ENCODE results near the gene STEEP1.

Gene STEEP1

DNA sequence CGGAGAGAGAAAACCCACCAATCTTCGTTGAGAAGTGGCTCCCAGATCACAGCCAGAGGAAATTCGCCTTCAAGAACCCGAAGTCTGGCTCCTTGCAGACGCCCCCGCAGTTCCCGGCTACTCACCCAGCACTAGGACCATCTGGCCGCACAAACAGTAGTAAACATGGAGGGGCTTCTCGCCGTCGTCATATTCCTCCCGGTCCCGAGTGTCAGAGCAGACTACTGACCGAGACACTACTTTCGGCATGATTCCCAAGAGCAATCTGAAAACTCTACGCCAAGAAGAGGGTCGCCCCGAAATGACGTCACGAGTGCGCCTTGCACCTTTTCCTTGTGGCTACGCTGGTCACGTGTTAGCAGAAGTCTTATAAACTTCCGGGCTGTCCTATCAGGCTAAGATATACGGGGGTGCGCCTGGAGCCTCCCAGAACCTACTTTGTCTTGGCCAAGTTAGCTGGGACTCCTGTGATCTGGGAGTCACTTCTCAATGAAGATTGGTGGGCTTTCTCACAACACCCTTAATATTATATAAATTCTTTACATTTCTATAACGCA, at the start of gene STEEP1:
TSS of gene STEEP1 (minus strand) at position 303 of the 557 bp plus-strand sequence. CDS start at position 249, 54 bp downstream.
- DNase-seq: peak; percentile 85

GRCh38 chrX:119614776-119615175, 49.6 kb upstream of the STEEP1 start:
- no peak for DNase-seq

- no peak for DNase-seq
Measured at GRCh38 chrX:119607018-119607389, 41.8 kb upstream of the STEEP1 start.

DNA sequence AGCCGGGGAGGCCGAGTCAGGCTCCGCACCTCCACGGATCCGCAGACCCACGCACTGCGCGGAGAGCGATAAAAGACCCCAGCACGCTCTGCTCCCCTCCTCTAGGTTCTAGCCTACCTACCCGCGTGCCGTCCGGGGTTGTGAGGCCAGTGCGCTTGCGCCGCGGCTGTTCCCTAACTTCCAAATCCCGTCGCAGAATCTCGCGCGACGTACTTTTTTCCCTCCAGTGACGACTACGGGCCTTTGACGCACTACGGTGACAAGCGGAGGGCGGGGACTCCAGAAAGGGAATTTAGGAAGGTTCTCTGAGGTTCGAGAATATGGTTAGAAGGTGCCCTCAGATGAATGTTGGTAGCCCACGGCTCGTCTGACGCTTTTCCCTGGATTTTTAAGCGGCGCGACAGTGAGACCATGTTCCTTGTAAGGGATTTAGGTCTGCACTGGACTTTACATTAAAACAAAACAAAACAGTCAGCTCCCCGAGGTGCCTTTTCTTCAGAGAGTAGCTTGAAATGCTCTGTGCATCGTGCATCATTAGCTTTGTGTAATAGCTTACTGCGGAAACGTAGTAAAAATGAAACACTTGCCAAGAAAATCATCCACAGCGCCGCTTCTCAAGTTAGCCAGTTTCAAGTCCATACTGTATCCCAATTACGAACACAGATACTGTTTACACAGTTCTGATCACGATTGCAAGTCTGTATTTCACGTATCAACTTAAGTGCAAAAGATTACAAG, 41.2 kb upstream of the STEEP1 start, which contains the start of gene NKRF:
TSS of gene NKRF (minus strand) at position 145 of the 738 bp plus-strand sequence.
- DNase-seq: peak; percentile 88

- peak; percentile 47 for DNase-seq
Measured at GRCh38 chrX:119605464-119606279, 40.5 kb upstream of the STEEP1 start.

GRCh38 chrX:119604766-119605463, 39.7 kb upstream of the STEEP1 start:
- DNase-seq: no peak

DNA sequence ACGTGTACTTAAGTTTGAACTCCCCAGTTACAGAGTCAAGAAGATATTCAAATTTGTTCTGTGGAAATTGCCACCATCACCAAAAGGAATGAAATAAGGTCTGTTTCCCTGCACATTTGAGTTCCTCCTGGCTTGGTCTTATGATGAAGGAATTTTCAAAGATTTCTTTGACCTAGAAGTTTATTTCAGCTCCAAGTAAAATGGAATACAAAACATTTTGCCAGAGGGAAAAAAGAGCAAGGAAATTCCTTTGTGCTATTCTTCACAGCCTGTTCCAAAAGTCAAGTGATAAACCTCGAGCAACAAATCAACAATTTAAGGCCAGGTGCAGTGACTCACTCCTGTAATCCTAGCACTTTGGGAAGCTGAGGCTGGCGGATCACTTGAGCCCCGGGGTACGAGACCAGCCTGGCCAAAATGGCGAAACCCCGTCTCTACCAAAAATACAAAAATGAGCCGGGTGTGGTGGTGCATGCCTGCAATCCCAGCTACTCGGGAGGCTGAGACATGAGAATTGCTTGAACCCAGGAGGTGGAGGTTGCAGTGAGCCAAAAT, 37.6 kb upstream of the STEEP1 start:
- no peak for DNase-seq

GRCh38 chrX:119589810-119590209, 24.6 kb upstream of the STEEP1 start:
- no peak for DNase-seq

- DNase-seq: no peak
Measured at GRCh38 chrX:119583431-119584059, 18.3 kb upstream of the STEEP1 start.

DNA sequence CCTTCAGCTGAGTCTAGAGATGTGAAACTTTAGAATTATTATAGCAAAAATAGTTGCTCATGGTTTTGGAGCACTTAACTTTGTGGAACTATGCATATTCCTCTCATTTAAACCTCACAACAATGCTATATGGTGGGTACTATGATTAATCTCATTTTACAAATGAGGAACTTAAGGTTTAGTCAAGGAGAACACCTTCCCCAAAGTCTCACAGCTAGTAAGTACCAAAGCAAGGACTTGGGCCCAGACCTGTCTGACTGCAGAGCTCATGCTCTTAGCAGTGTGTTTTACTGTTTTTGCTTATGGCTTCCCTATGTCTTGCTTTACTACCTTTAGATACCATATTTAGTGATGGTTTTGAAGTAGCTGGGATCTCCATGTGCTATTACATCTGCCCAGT, 14.2 kb upstream of the STEEP1 start:
- no peak for DNase-seq

- peak; percentile 86 for DNase-seq
Measured at GRCh38 chrX:119574394-119575266, 9.4 kb upstream of the STEEP1 start, which contains the start of gene UBE2A. Gene UBE2A, plus strand, starts transcription at chrX:119574563. Its CDS starts 149 bp downstream, at chrX:119574712.

- DNase-seq: no peak
Measured at GRCh38 chrX:119573840-119574393, 8.7 kb upstream of the STEEP1 start.

GRCh38 chrX:119573222-119573621, 8.0 kb upstream of the STEEP1 start:
- DNase-seq: no peak

- DNase-seq: no peak
Measured at GRCh38 chrX:119570351-119570835, 5.2 kb upstream of the STEEP1 start.

- no peak for DNase-seq
Measured at GRCh38 chrX:119552508-119552907, 12.7 kb downstream of the STEEP1 start.

DNA sequence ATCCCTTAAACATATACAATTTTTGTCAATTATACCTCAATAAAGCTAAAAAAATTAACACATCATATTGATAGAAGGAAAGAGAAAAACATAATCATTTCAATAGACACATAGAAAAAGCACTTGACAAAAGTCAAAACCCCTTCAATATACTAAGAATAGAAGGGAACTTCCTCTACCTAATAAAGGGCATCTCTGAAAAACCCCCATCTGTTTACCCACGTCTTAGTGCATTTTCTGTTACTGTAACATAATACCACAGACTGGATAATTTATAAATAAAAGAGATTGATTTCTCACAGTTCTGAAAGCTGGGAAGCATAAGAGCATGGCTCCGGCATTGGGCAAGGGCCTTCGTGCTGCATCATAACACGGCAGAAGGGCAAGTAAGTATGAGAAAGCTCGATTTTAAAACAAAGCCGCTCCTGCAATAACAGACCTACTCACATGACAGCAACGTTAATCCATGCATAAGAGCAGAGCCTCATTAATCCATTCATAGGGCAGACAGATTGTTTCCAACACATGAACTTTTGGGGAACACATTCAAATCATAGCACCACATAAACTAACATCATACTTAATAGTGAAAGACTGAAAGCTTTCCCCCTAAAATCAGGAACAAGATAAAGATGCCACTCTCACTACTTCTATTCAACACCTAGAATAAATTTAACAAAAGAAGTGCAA, 15.7 kb downstream of the STEEP1 start:
- no peak for DNase-seq

DNA sequence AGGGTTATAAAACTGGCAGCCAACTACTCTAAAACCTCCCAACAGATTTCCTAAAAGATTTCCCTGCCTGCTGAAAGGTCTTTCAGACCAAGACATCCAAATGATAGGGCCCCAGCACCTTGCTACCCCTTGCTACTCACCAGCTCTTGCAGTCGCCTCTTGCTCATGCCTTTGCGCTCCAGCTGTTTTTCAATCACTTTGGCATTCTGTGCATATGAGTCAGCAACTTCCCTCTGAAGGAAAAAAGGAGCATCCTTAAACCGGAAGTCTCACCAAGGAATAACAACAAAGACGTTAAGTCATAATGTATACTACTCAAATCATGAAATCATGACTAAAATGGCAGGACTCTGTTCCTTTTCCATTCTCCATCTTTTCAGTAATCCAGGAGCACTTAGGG, 24.0 kb downstream of the STEEP1 start:
- DNase-seq: no peak

DNA sequence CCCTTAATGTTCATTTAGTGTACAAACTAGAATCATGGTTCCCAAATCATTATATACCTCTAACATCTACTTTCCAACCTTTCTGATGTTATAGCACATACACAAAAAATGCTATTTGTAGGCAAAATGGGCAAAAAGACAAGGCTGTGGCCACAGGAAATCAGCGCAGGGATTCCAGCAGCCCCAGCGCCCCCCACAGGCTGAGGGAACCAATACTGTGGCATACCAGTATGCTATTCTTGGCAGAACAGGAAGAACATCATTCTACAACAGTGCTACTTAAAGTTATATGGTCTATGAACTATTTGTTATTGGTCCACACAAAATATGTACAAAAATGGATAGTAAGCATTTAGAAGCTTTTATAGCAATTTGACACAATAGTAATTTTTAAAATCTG, 25.3 kb downstream of the STEEP1 start:
- DNase-seq: no peak

GRCh38 chrX:119537487-119537886, 27.7 kb downstream of the STEEP1 start:
- DNase-seq: no peak
